Measurements from ENCODE around the gene GPR89A.

Gene GPR89A

GRCh38 chr1:145719230-145720079, 111.7 kb downstream of the GPR89A start, which contains the start of gene CD160:
Gene CD160, plus strand, starts transcription at chr1:145719499. Its CDS starts 8,829 bp downstream, at chr1:145728328.
- DNase-seq, result no peak
